ENCODE results near the gene SLCO1A2. TPM values are rescaled to one million over a fixed set of nuclear protein-coding genes. Genes with fewer than 3 reads are reported as not detected.

Gene SLCO1A2
- total RNA-seq, 1 experiment from 2014 or later = 0.63 TPM

- H3K9me3 ChIP-seq (ENCODE audit: insufficient read depth, low read depth) = no peaks in the 10 kb centered on the region
- H3K79me2 ChIP-seq (ENCODE audit: low read depth) = no peaks in the 10 kb centered on the region
- H3K4me2 ChIP-seq = no peak overlapping the region
- no peaks in the 10 kb centered on the region for H3K27me3 ChIP-seq (ENCODE audit: insufficient read depth, low read depth)
- no peak for DNase-seq
- no peaks in the 10 kb centered on the region for H3K36me3 ChIP-seq (ENCODE audit: low read depth)
- no peak overlapping the region for H2AFZ ChIP-seq
- H3K4me3 ChIP-seq = no peak overlapping the region
- no peaks in the 10 kb centered on the region for H4K20me1 ChIP-seq (ENCODE audit: insufficient read depth)
- ChIA-PET POLR2A (ENCODE audit: unreplicated experiment) (interaction anchor here (0.5 kb wide), 1 partner anchor 954 kb away, joined by 6 read pairs; no protein-coding TSS in a partner anchor), CTCF (interaction anchor here (0.6 kb wide), 1 partner anchor 81 kb away, joined by 3 read pairs; no protein-coding TSS in a partner anchor)
- H3K27ac ChIP-seq = no peak overlapping the region
- intact Hi-C loops (cut with micrococcal nuclease; ENCODE audit: unreplicated experiment) = no loop called here
- BruUV-seq (replicated peaks) = no TSS peak
- no peaks in the 10 kb centered on the region for H3K4me1 ChIP-seq (replicated peaks; ENCODE audit: insufficient read depth)
- H3K9me2 ChIP-seq (ENCODE audit: insufficient read depth) = no peaks in the 10 kb centered on the region
- no peak for TF ChIP-seq CTCF (conservative IDR thresholded peaks at IDR 0.05)
- no peak for TF ChIP-seq EZH2 (IDR thresholded peaks at IDR 0.05; ENCODE audit: low read depth)
- H3F3A ChIP-seq (ENCODE audit: insufficient read depth, low read depth) = no peaks in the 10 kb centered on the region
Measured at GRCh38 chr12:21252070-21252469, 82.6 kb downstream of the SLCO1A2 start.

- H3K4me3 ChIP-seq = no peak overlapping the region
- H3K4me1 ChIP-seq (replicated peaks; ENCODE audit: insufficient read depth) = no peaks in the 10 kb centered on the region
- intact Hi-C loops (cut with micrococcal nuclease; ENCODE audit: unreplicated experiment) = loop anchor here (1.0 to 5.0 kb wide), 2 partner anchors 189 to 434 kb away; partner anchors contain the start of gene PYROXD1
- no peaks in the 10 kb centered on the region for H3K79me2 ChIP-seq (ENCODE audit: low read depth)
- 0 out of 2 replicates have a peak, but pooled peaks cover 3% of the 10 kb centered on the region for H3K9me3 ChIP-seq (ENCODE audit: insufficient read depth, low read depth)
- H3K36me3 ChIP-seq (ENCODE audit: low read depth) = no peaks in the 10 kb centered on the region
- no peak for DNase-seq
- POLR2A ChIA-PET (ENCODE audit: unreplicated experiment) = no interaction called here
- H3F3A ChIP-seq (ENCODE audit: insufficient read depth, low read depth) = no peaks in the 10 kb centered on the region
- CTCF ChIA-PET = no interaction called here
- H2AFZ ChIP-seq = no peak overlapping the region
- no peak overlapping the region for H3K27ac ChIP-seq
- BruUV-seq (replicated peaks) = no TSS peak
- no peaks in the 10 kb centered on the region for H4K20me1 ChIP-seq (ENCODE audit: insufficient read depth)
- H3K4me2 ChIP-seq = no peak overlapping the region
- H3K9me2 ChIP-seq (ENCODE audit: insufficient read depth) = no peaks in the 10 kb centered on the region
- no peaks in the 10 kb centered on the region for H3K27me3 ChIP-seq (ENCODE audit: insufficient read depth, low read depth)
- TF ChIP-seq EZH2 (IDR thresholded peaks at IDR 0.05; ENCODE audit: low read depth) (no peak), CTCF (conservative IDR thresholded peaks at IDR 0.05) (peak; percentile 57; the same call in 1 of the 2 replicates)
Measured at GRCh38 chr12:21248679-21249078, 86.0 kb downstream of the SLCO1A2 start.

GRCh38 chr12:21239866-21240265 is 94.9 kb downstream of the SLCO1A2 start:
- Histone ChIP-seq H3K36me3 (ENCODE audit: low read depth) (no peaks in the 10 kb centered on the region), H3K4me2 (no peak overlapping the region), H4K20me1 (ENCODE audit: insufficient read depth) (no peaks in the 10 kb centered on the region), H3K4me1 (replicated peaks; ENCODE audit: insufficient read depth) (no peaks in the 10 kb centered on the region), H3K9me2 (ENCODE audit: insufficient read depth) (peaks cover 6% of the 10 kb centered on the region), H3K27me3 (ENCODE audit: insufficient read depth, low read depth) (no peaks in the 10 kb centered on the region), H3K4me3 (no peak overlapping the region), H3K9me3 (ENCODE audit: insufficient read depth, low read depth) (no peaks in the 10 kb centered on the region), H3K27ac (no peak overlapping the region), H3K79me2 (ENCODE audit: low read depth) (no peaks in the 10 kb centered on the region), H3F3A (ENCODE audit: insufficient read depth, low read depth) (no peaks in the 10 kb centered on the region), H2AFZ (peak overlapping the region; percentile 57; the same call in 1 of the 2 replicates)
- DNase-seq = no peak
- ChIA-PET POLR2A (ENCODE audit: unreplicated experiment) (no interaction called here), CTCF (no interaction called here)
- BruUV-seq (replicated peaks) = no TSS peak
- intact Hi-C loops (cut with micrococcal nuclease; ENCODE audit: unreplicated experiment) = no loop called here
- no peak for TF ChIP-seq CTCF (conservative IDR thresholded peaks at IDR 0.05)
- TF ChIP-seq EZH2 (IDR thresholded peaks at IDR 0.05; ENCODE audit: low read depth) = no peak
